GF-D8 (cell line): ENCODE measurements around the gene CS.
"Not testable (repeated sequence)": the region's sequence is repeated elsewhere in the genome, so short reads cannot be mapped to it uniquely, and the experiment has no call there.

Experiments
- DNase-seq: peaks from one replicate; lab custom pipeline; 2025; lab: John Stamatoyannopoulos, UW

Gene CS

DNA sequence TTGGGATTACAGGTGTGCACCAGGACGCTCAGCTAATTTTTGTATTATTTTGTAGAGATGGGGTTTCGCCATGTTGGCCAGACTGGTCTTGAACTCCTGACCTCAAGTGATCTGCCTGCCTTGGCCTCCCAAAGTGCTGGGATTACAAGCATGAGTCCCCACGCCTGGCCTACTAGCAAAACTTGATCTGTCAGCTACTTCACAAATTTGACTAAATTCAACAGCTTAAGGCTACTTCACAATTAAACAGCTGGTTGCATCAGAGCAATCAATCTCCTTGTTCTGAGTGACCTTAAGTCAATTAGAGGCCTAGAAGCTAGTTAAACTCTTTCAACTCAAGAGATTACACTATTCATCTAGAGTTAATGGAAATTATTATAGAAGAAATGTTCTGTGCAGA lies 21.2 kb downstream of the CS start:
- DNase-seq: no peak

- DNase-seq: no peak
Observed at GRCh38 chr12:56274299-56274698, 25.8 kb downstream of the CS start.

DNA sequence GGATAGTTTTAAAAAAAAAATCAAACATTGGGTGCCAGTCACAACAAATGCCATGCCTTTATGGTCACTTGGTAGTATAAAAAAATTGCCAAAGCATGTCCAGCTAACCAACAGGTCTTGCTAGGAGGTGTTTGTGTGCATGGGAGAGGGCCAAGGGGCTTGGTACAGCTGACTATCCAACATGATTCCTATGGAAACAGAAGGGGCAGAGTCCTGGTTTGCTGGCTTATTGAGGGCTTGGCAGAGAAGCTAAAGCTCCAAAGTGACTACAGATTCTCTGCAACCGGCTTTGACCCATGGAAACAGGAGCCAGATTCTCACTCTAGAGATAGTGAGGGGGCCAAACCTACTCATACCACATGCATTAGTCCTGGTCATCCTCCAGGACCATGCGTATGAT lies 27.7 kb downstream of the CS start:
- not testable (repeated sequence) for DNase-seq

GRCh38 chr12:56271031-56271430 lies 29.1 kb downstream of the CS start:
- no peak for DNase-seq

- DNase-seq: no peak
Observed at GRCh38 chr12:56267443-56268071, 32.6 kb downstream of the CS start.

- DNase-seq: peak; percentile 51
Observed at GRCh38 chr12:56266693-56267442, 33.3 kb downstream of the CS start, which contains the start of gene COQ10A. TSS of gene COQ10A (plus strand) at chr12:56266942. CDS start at chr12:56267119, 177 bp downstream.

- DNase-seq: not testable (repeated sequence)
Observed at GRCh38 chr12:56266068-56266692, 34.0 kb downstream of the CS start.

DNA sequence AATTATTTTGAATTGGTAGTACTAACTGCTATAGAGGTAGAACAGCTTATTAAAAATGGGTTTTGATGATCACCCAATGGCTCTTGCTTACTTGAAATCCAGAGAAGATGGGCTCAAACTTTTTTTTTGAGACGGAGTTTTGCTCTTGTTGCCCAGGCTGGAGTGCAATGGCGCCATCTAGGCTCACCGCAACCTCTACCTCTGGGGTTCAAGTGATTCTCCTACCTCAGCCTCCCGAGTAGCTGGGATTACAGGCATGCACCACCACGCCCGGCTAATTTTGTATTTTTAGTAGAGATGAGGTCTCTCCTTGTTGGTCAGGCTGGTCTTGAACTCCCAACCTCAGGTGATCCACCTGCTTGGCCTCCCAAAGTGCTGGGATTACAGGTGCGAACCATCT lies 37.2 kb downstream of the CS start:
- not testable (repeated sequence) for DNase-seq

DNA sequence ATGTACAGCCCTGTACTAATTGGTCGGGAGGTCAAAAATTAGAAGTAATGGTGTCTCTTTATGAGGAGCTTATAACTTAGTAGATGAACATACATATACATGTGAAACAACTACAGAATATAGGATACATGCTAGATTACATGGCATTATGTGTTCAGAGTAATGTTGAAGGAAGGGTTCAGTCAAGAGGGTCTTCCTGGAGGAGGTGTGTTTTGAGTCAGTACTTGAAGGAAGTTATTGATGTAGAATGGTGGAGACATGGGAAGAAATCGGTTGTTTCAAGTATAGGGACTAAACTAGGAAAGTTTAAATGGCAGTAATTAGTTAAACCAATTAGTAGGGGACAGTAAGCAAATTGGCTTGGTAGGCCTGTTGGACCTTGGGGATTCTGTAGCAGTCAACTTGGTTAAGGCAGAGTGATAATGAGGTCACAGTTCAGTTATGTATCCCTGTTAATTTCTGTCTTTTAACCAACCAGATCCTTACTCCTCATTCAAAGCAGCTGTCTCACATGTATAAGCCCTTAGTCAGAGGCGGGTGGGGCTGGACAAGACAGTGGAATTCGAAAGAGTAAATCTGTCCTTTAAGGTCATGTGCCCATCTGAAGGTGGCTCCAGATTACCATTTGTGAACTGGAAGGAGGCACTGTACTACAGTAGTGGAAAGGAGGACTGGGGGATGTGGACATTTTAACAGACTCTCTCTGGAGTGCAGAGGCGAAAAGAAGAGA lies 38.5 kb downstream of the CS start:
- no peak for DNase-seq

DNA sequence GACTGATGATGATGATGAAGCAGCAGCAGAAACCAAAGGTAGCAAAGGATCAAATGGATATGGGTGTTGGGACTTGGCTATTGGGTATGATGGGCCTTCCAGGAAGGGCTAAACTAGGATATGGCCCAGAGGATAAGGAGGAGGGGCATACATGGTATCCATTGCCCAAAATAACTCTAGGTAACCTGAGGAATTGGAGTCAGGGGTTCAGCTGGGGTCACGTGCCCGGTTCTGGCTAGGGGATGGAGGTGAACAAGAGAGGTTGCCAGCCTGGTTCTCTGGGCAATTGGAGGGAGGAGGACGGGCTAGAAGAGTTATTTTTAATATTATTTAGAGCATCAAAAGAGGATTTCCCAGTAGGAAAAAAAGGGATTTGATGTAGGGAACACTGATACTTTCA lies 39.2 kb downstream of the CS start:
- no peak for DNase-seq

DNA sequence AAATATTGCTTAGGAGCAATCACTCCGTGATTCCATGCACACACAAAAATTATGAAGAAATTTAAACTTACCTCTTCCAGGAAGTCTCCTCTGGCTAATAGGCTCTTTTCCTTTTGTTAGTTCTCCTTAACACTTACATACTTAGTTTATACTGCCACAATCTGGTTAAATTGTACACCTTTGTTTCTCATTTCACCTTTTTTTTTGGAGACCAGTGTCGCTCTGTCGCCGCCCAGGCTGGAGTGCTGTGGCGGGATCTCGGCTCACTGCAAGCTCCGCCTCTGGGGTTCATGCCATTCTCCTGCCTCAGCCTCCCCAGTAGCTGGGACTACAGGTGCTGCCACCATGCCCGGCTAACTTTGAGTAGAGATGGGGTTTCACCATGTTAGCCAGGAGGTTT lies 39.8 kb downstream of the CS start:
- no peak for DNase-seq

- DNase-seq: no peak
Observed at GRCh38 chr12:56258820-56259183, 41.3 kb downstream of the CS start.

DNA sequence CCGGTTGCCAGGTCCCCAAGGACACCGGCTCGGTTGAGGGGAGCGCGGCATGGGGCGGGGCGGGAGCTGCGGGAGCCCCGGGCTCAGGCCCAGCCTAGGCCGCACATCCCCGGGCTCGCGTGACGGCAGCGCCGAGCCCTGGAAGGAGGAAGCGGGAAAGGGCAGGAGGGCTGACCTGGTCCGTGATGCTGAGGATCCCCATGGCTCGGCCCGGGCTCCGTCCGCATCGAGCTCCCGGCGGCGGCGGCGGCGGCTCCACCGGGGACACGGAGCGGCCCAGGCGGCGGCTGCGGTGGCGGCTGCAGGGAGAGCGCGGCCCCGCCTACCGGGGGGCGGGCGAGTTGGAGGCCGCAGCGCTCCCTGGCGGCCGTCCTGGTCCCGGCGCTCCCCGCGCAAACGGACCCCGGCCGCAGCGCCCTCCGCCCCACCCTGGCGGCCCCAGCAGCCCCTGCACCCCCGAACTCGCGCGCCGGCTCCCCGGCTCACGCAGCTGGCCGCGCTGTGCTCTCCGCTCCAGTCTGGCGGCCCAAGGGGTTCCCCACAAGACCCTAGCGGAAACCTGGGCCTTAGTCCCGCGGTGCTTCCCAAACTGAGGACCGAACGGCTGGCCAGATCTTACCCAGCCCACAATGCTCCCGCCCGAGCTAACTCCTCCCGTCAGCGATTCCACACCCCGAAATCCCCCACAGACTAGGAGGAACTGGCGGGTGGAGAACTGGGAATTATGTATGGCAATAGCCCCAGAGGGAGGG lies 41.9 kb downstream of the CS start, which contains the start of gene ANKRD52:
ANKRD52 (minus strand) TSS at position 317 of the 752 bp plus-strand sequence; CDS start at position 202, 115 bp downstream.
- peak; percentile 14 for DNase-seq

- no peak for DNase-seq
Observed at GRCh38 chr12:56257491-56258067, 42.6 kb downstream of the CS start.

DNA sequence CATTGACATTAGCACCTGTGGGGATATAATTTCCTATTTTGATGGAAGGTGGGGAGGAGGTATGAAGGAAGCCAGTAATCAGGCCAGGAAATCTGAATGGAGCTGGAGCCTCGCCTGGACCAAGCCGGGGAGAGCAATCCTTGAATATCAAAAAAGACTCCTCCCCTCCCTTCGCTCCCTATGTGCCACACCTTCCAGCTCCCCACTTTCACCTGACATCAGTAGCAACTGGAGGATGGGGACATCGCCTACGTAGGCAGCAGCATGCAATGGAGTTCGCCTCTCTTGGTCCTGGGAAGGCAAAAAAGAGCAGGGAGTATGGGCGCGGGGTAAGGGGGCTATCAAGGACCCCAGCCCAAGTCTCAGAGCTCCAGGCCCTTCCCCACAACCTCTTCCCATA lies 43.1 kb downstream of the CS start:
- no peak for DNase-seq

DNA sequence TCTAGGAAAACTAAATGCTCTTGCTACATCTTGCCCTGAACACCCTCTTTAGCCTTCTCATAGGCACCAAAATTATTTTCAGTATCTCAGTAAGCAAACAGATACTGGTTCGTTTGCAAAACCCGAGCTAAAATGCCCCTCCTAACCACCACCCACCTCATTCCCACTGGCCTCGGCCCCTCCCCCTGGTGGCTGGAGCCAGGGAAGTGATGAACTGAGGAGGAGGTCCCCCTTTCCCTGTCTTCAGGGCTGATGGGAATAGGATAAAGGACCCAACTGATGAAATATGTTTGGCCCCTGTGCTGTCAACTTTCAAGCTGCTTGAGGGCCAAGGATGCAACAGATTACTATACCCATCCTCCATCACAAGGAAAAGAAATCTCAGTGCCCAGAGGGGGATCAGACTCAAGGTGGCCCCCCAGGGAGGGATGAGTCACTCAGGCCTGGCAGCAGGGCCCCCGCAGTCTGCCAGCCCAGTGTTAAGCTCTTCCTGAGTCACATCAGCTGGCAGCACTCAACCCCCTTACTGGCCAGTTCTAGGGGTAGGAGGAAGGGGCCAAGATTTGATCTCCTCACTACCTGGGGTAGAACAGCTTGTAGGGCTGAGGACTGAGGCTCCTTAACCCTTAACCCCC lies 43.7 kb downstream of the CS start:
- no peak for DNase-seq

GRCh38 chr12:56255671-56256070 lies 44.5 kb downstream of the CS start:
- no peak for DNase-seq

GRCh38 chr12:56253091-56253490 lies 47.0 kb downstream of the CS start:
- DNase-seq: no peak

- DNase-seq: no peak
Observed at GRCh38 chr12:56252649-56253048, 47.5 kb downstream of the CS start.

DNA sequence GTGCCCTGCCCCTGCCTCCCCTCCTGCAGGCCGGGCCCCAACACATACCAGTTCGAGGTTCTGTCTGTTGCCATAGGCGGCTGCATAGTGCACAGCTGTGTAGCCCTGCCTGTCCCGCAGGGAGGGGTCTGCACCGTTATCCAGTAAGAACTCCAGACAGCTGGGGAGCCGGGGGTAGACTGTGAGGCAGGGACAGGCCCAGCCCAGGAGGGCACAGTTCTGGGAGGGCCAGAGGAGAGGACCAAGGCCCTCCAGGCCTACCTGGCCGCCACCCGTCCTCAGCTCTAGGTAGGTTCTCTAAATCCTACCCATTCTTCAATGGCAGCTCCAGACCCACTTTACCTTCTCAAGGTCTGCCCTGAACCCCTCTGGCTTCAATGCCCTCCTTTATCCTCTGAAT lies 51.4 kb downstream of the CS start:
- DNase-seq: no peak

DNA sequence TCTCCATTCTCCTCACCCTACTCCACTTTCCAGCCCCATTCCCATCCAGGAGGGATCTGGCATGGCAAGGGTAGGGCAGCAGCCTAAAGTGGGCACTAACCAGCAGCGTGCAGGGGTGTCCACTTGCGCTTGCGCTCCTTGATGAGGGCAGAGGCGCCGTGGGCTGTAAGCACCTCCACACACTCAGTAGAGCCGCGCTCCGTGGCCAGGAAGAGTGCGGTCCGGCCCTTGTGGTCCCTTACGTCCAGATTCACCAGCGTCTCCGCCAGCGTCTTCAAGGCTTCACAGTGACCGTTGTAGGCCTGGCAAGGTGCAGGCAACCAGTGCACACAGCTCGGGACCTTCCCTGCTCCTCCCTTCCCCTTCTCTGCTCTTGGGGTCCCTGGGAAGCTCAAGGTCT lies 52.2 kb downstream of the CS start:
- DNase-seq: no peak
